ENCODE results near the gene FBXL19. TPM values are rescaled to one million over a fixed set of nuclear protein-coding genes. Genes with fewer than 3 reads are reported as not detected.

FBXL19 gene
- polyA plus RNA-seq, 1 donor (not counting 4 experiments of a cell fraction or from before 2014, with no cell fraction given), result 10.2 TPM

- peak overlapping the region; percentile 90 for H3K4me2 ChIP-seq (ENCODE audit: control insufficient read depth, extremely low read depth, insufficient read depth, low read depth, low read length)
- H3K9ac ChIP-seq (ENCODE audit: control insufficient read depth, extremely low read depth, insufficient read depth, low read length), result peak overlapping the region; percentile 99
- DNase-seq (ENCODE audit: low read depth, low spot score), result no peak
- peak overlapping the region; percentile 79 to 89 (median 85) for H3K4me3 ChIP-seq (ENCODE audit: control insufficient read depth in 2 of 3, extremely low read depth in 1 of 3, insufficient read depth in 2 of 3, low read depth in 1 of 3, low read length in 3 of 3)
- H3K27me3 ChIP-seq (ENCODE audit: control insufficient read depth, extremely low read depth, insufficient read depth, low read length), result no peaks in the 10 kb centered on the region
- peaks cover 24% of the 10 kb centered on the region for H3K79me2 ChIP-seq (ENCODE audit: control insufficient read depth, insufficient read depth, low read length)
- no peak for TF ChIP-seq EZH2 (IDR thresholded peaks at IDR 0.05; ENCODE audit: low read length)
- peak in 2 of 3 experiments; percentile 26 to 48 for TF ChIP-seq CTCF (optimal IDR thresholded peaks at IDR 0.05 in 1 of 3, IDR thresholded peaks at IDR 0.05 in 1 of 3, conservative IDR thresholded peaks at IDR 0.05 in 1 of 3; ENCODE audit: extremely low read depth in 1 of 3, insufficient read depth in 2 of 3, low read length in 3 of 3)
- H2AFZ ChIP-seq (ENCODE audit: control insufficient read depth, low read length), result peak overlapping the region; percentile 82
- H4K20me1 ChIP-seq (ENCODE audit: control insufficient read depth, extremely low read depth, insufficient read depth, low read length), result peaks cover 2% of the 10 kb centered on the region
- H3K4me1 ChIP-seq (ENCODE audit: control insufficient read depth, extremely low read depth, insufficient read depth, low read length), result peaks cover 12% of the 10 kb centered on the region
- peak overlapping the region; percentile 97 for H3K27ac ChIP-seq (ENCODE audit: control insufficient read depth, insufficient read depth, low read length)
- no peaks in the 10 kb centered on the region for H3K9me1 ChIP-seq (ENCODE audit: control insufficient read depth, extremely low read depth, insufficient read depth, low read length)
- H3K36me3 ChIP-seq (ENCODE audit: control insufficient read depth in 2 of 2, extremely low read depth in 1 of 2, insufficient read depth in 2 of 2, low read length in 2 of 2), result peaks cover 19 to 27% of the 10 kb centered on the region in 2 experiments
- dilution Hi-C loops (cut with MboI; ENCODE audit: extremely low pct_ligation_motif_present, low sequenced_read_pairs), result no loop called here
- H3K9me3 ChIP-seq (ENCODE audit: control insufficient read depth, low read depth, low read length), result no peaks in the 10 kb centered on the region
- FAIRE-seq, result no peak
Measured at GRCh38 chr16:30956601-30957455, 33.5 kb downstream of the FBXL19 start.

GRCh38 chr16:30957456-30958174 lies 34.2 kb downstream of the FBXL19 start, which contains the start of gene SETD1A:
Gene SETD1A, plus strand, starts transcription at chr16:30957754. Its CDS starts 978 bp downstream, at chr16:30958732.
- Histone ChIP-seq H3K27ac (ENCODE audit: control insufficient read depth, insufficient read depth, low read length) (peak within 1 kb of the TSS; percentile 97), H4K20me1 (ENCODE audit: control insufficient read depth, extremely low read depth, insufficient read depth, low read length) (peaks cover 2% of the 10 kb centered on the region), H3K9me3 (ENCODE audit: control insufficient read depth, low read depth, low read length) (no peaks in the 10 kb centered on the region), H3K4me1 (ENCODE audit: control insufficient read depth, extremely low read depth, insufficient read depth, low read length) (peaks cover 12% of the 10 kb centered on the region), H3K9ac (ENCODE audit: control insufficient read depth, extremely low read depth, insufficient read depth, low read length) (peak within 1 kb of the TSS; percentile 99), H3K27me3 (ENCODE audit: control insufficient read depth, extremely low read depth, insufficient read depth, low read length) (no peaks in the 10 kb centered on the region), H3K4me2 (ENCODE audit: control insufficient read depth, extremely low read depth, insufficient read depth, low read depth, low read length) (peak within 1 kb of the TSS; percentile 90), H3K79me2 (ENCODE audit: control insufficient read depth, insufficient read depth, low read length) (peaks cover 24% of the 10 kb centered on the region), H3K4me3 (ENCODE audit: control insufficient read depth in 2 of 3, extremely low read depth in 1 of 3, insufficient read depth in 2 of 3, low read depth in 1 of 3, low read length in 3 of 3) (peak within 1 kb of the TSS; percentile 79 to 89 (median 85)), H3K9me1 (ENCODE audit: control insufficient read depth, extremely low read depth, insufficient read depth, low read length) (no peaks in the 10 kb centered on the region), H2AFZ (ENCODE audit: control insufficient read depth, low read length) (peak within 1 kb of the TSS; percentile 82), H3K36me3 (ENCODE audit: control insufficient read depth in 2 of 2, extremely low read depth in 1 of 2, insufficient read depth in 2 of 2, low read length in 2 of 2) (peaks cover 22 to 27% of the 10 kb centered on the region in 2 experiments)
- TF ChIP-seq CTCF (optimal IDR thresholded peaks at IDR 0.05 in 1 of 3, IDR thresholded peaks at IDR 0.05 in 1 of 3, conservative IDR thresholded peaks at IDR 0.05 in 1 of 3; ENCODE audit: extremely low read depth in 1 of 3, insufficient read depth in 2 of 3, low read length in 3 of 3), result no peak
- no peak for TF ChIP-seq EZH2 (IDR thresholded peaks at IDR 0.05; ENCODE audit: low read length)
- no peak for DNase-seq (ENCODE audit: low read depth, low spot score)
- no peak for FAIRE-seq
- dilution Hi-C loops (cut with MboI; ENCODE audit: extremely low pct_ligation_motif_present, low sequenced_read_pairs), result no loop called here
